GM18508 (cell line): ENCODE measurements around the gene CDC42BPG.

ENCODE experiments used
- ATAC-seq: cut with Tn5 transposase; IDR thresholded peaks from one replicate; pipeline ENCODE4 v1.9.1; 2021; ENCODE audit warnings: moderate number of reproducible peaks; ENCODE audit not compliant: insufficient read depth, unreplicated experiment

Gene CDC42BPG

GRCh38 chr11:64844330-64845128, at the start of gene CDC42BPG:
Gene CDC42BPG, minus strand, starts transcription at chr11:64844653. Its CDS starts 84 bp downstream, at chr11:64844569.
- no peak for ATAC-seq

- ATAC-seq, result no peak
Observed at GRCh38 chr11:64893194-64894069, 49.0 kb upstream of the CDC42BPG start.

- no peak for ATAC-seq
Observed at GRCh38 chr11:64892838-64893193, 48.4 kb upstream of the CDC42BPG start.

- no peak for ATAC-seq
Observed at GRCh38 chr11:64892411-64892831, 48.0 kb upstream of the CDC42BPG start.

- no peak for ATAC-seq
Observed at GRCh38 chr11:64891880-64892279, 47.4 kb upstream of the CDC42BPG start.

GRCh38 chr11:64891215-64891848, 46.9 kb upstream of the CDC42BPG start:
- no peak for ATAC-seq

GRCh38 chr11:64890522-64890939, 46.1 kb upstream of the CDC42BPG start:
- ATAC-seq, result no peak

- ATAC-seq, result no peak
Observed at GRCh38 chr11:64888729-64889511, 44.5 kb upstream of the CDC42BPG start.

GRCh38 chr11:64888406-64888728, 43.9 kb upstream of the CDC42BPG start:
- ATAC-seq, result no peak

GRCh38 chr11:64887757-64888405, 43.4 kb upstream of the CDC42BPG start:
- ATAC-seq, result no peak

- ATAC-seq, result no peak
Observed at GRCh38 chr11:64887234-64887756, 42.8 kb upstream of the CDC42BPG start.

- no peak for ATAC-seq
Observed at GRCh38 chr11:64885367-64886286, 41.2 kb upstream of the CDC42BPG start.

GRCh38 chr11:64884019-64884418, 39.6 kb upstream of the CDC42BPG start:
- ATAC-seq, result no peak

GRCh38 chr11:64883575-64883974, 39.1 kb upstream of the CDC42BPG start:
- no peak for ATAC-seq

- no peak for ATAC-seq
Observed at GRCh38 chr11:64882243-64882642, 37.8 kb upstream of the CDC42BPG start.

GRCh38 chr11:64881476-64881875, 37.0 kb upstream of the CDC42BPG start:
- no peak for ATAC-seq

GRCh38 chr11:64880240-64881001, 36.0 kb upstream of the CDC42BPG start:
- no peak for ATAC-seq
